Psoas muscle (tissue), 8 donors: ENCODE results near the gene FGGY. TPM values are rescaled to one million over a fixed set of nuclear protein-coding genes. Genes with fewer than 3 reads are reported as not detected.

Experiments
- ATAC-seq, 4 donors: fragments of 200-7000 bp; cut with Tn5 transposase; one replicate each; pipeline ENCODE4 v1.9.1; 2020; ENCODE audit warnings: moderate library complexity in 3 of 4, mild to moderate bottlenecking in 2 of 4
- DNase-seq, 2 donors: peaks; one replicate each; pipeline ENCODE4 v3.0.0-alpha.2; 2020
- H3K27ac ChIP-seq: fragments of 200-600 bp; one replicate; pipeline ENCODE4 v1.8.0; 2022
- H3K27me3 ChIP-seq, 3 donors: fragments of 200-600 bp in 1 of 3; one replicate each; pipeline versions ENCODE4 v1.6.1 to v1.8.0; 2013 to 2022; ENCODE audit warnings: low read length in 2 of 3, mild to moderate bottlenecking in 2 of 3, moderate library complexity in 1 of 3; ENCODE audit not compliant: insufficient read depth in 3 of 3
- H3K36me3 ChIP-seq, 2 donors: fragments of 200-600 bp in 1 of 2; one replicate each; pipeline versions ENCODE4 v1.6.1 to v1.8.0; 2013 to 2022; ENCODE audit warnings: low read depth in 1 of 2, mild to moderate bottlenecking in 1 of 2, moderate library complexity in 1 of 2; ENCODE audit not compliant: insufficient read depth in 1 of 2
- H3K4me1 ChIP-seq: fragments of 200-600 bp; one replicate; pipeline ENCODE4 v1.8.0; 2022
- H3K4me3 ChIP-seq: fragments of 200-600 bp; one replicate; pipeline ENCODE4 v1.8.0; 2022; ENCODE audit warnings: mild to moderate bottlenecking
- H3K9me3 ChIP-seq: fragments of 200-600 bp; one replicate; pipeline ENCODE4 v1.8.0; 2022
- WGBS, 3 donors: extraction: QIAGEN DNeasy Blood & Tissue Kit; methylation state at CpG; one replicate each; pipeline versions ENCODE4 v1.1.6 to v1.1.7; 2013; 5-methylcytosine and 5-hydroxymethylcytosine counted together
- intact Hi-C, 2 donors: fragments of 100-400 bp; cut with DNase I; formaldehyde crosslinking; loops; one replicate each; pipeline versions ENCODE4 v1.11.0 to v1.14.2; 2022
- polyA plus RNA-seq, 3 donors: library from polyadenylated mRNA; stranded (reverse); fragments of 200-250 nt; gene quantifications; one replicate each; pipeline ENCODE4 v1.2.3, GENCODE V29; 2013
- total RNA-seq, 4 donors: library from RNA; stranded (reverse); fragmentation: NEBNext Ultra II Directional in 2 of 4; extraction: Animal tissue kit (Norgen Biotek cat#: 25700) in 2 of 4; gene quantifications; one replicate each; pipeline versions ENCODE4 v1.2.1 to v1.2.4, GENCODE V29; 2021 to 2023
- TF ChIP-seq, protein P1 (sequence below): fragments of 200-600 bp; IDR thresholded peaks from one replicate; pipeline ENCODE4 v1.8.0; 2022; ENCODE audit warnings: antibody characterized with exemption
- donor health status: healthy with polysubstance abuse.
- donor health status: DM: no; HTN: no; CAD: no; lungs with moderate emphysema.
- donor health status: Bipolar disorder and iron deficiency.
- donor health status: healthy.
- donor health status: DM: yes; HTN: yes; CAD: no.
- donor health status: DM: no; HTN: no; CAD: no.
- donor health status: DM: no; HTN: no; CAD: no.
- donor health status: DM: yes; HTN: yes; CAD: no.

FGGY gene
- total and polyA plus RNA-seq, 7 donors, result 11.9 to 72.2 (median 46.5) TPM

- TF ChIP-seq, protein P1, sequence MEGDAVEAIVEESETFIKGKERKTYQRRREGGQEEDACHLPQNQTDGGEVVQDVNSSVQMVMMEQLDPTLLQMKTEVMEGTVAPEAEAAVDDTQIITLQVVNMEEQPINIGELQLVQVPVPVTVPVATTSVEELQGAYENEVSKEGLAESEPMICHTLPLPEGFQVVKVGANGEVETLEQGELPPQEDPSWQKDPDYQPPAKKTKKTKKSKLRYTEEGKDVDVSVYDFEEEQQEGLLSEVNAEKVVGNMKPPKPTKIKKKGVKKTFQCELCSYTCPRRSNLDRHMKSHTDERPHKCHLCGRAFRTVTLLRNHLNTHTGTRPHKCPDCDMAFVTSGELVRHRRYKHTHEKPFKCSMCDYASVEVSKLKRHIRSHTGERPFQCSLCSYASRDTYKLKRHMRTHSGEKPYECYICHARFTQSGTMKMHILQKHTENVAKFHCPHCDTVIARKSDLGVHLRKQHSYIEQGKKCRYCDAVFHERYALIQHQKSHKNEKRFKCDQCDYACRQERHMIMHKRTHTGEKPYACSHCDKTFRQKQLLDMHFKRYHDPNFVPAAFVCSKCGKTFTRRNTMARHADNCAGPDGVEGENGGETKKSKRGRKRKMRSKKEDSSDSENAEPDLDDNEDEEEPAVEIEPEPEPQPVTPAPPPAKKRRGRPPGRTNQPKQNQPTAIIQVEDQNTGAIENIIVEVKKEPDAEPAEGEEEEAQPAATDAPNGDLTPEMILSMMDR, result no peak
- Histone ChIP-seq H3K9me3 (no peaks in the 10 kb centered on the region), H3K27ac (no peak overlapping the region), H3K27me3 (no peaks in the 10 kb centered on the region), H3K4me3 (no peak overlapping the region), H3K36me3 (no peaks in the 10 kb centered on the region), H3K4me1 (peaks cover 25% of the 10 kb centered on the region)
- intact Hi-C loops, result no loop called here
- ATAC-seq, result no peak
- no peak for DNase-seq
Observed at GRCh38 chr1:59714219-59714618, 417.3 kb downstream of the FGGY start.

GRCh38 chr1:59714966-59715365 is 418.1 kb downstream of the FGGY start:
- 57 to 88% (median 61%) methylated on average over 1 of the region's 1 CpG for WGBS, 3 donors
- intact Hi-C loops, result no loop called here
- H3K4me3 ChIP-seq, result no peak overlapping the region
- TF ChIP-seq, protein P1, result no peak
- DNase-seq (no peak), ATAC-seq (no peak)
- no peaks in the 10 kb centered on the region for H3K36me3 ChIP-seq
- H3K4me1 ChIP-seq, result peaks cover 27% of the 10 kb centered on the region
- no peaks in the 10 kb centered on the region for H3K9me3 ChIP-seq
- no peak overlapping the region for H3K27ac ChIP-seq
- no peaks in the 10 kb centered on the region for H3K27me3 ChIP-seq

GRCh38 chr1:59716832-59717231 is 419.9 kb downstream of the FGGY start:
- Histone ChIP-seq H3K4me1 (peaks cover 27% of the 10 kb centered on the region), H3K4me3 (no peak overlapping the region), H3K9me3 (no peaks in the 10 kb centered on the region), H3K27me3 (no peaks in the 10 kb centered on the region), H3K36me3 (no peaks in the 10 kb centered on the region), H3K27ac (peak overlapping the region; percentile 32)
- ATAC-seq (no peak), DNase-seq (no peak)
- TF ChIP-seq, protein P1, result no peak
- 83 to 90% (median 85%) methylated on average over 3 of the region's 3 CpGs for WGBS, 3 donors
- intact Hi-C loops, result no loop called here

DNA sequence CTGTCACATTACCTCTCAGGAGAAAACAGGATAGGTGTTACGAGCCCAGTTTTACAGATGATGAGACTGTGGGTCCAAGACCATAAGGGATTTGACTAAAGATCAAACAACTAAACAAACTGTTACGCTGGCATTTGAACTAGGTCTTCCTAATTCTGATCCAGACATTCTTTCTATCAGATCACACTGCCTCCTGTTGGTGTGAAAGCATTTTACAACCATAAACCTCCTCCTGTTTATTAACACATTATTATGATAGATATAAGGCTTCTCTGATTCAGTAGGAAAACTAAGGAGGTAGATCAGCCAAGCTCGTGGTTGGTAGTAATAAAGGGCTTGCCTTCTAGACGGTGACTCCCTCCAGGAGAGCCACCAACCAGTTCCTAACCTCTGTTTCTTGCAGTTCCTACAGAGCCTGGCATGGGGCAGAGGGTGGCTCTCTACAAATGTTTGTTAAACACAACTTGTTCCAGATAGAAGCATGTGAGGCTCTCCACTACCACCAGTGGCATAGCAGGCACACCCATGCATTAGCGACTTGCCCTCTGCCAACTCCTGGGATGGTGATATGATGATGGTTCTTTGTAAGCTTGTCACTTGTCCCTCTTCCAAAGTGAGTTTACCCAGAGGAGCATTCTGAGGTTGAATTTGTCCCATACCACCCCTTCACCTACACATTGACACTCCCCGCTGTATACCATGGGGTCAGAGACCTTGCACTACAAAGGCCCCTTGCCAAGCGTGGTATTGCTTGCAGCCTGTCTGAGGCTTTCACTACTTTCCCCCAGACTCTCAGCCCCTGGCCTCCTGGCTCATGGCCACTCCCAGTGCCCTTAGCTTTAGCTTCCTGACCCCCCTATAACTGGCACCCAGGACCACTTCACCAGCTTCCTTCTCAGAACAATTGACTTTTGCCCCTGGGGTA is 421.4 kb downstream of the FGGY start:
- H3K36me3 ChIP-seq, result no peaks in the 10 kb centered on the region
- intact Hi-C loops, result no loop called here
- H3K27ac ChIP-seq, result peak overlapping the region; percentile 74
- no peaks in the 10 kb centered on the region for H3K27me3 ChIP-seq
- no peak for DNase-seq
- H3K4me3 ChIP-seq, result no peak overlapping the region
- no peaks in the 10 kb centered on the region for H3K9me3 ChIP-seq
- peaks cover 27% of the 10 kb centered on the region for H3K4me1 ChIP-seq
- 85 to 90% (median 85%) methylated on average over 7 of the region's 7 CpGs for WGBS, 3 donors
- peak; percentile 43 to 77 (median 70) for ATAC-seq
- TF ChIP-seq, protein P1, result no peak

GRCh38 chr1:59718989-59719360 is 422.1 kb downstream of the FGGY start:
- H3K27me3 ChIP-seq, result no peaks in the 10 kb centered on the region
- TF ChIP-seq, protein P1, result no peak
- intact Hi-C loops, result no loop called here
- H3K4me3 ChIP-seq, result no peak overlapping the region
- H3K27ac ChIP-seq, result peak overlapping the region; percentile 74
- no peaks in the 10 kb centered on the region for H3K9me3 ChIP-seq
- peak; percentile 28 to 71 for DNase-seq
- peaks cover 27% of the 10 kb centered on the region for H3K4me1 ChIP-seq
- peak; percentile 91 to 96 (median 94) for ATAC-seq
- no peaks in the 10 kb centered on the region for H3K36me3 ChIP-seq
